HL-60/S4 (cell line): ENCODE measurements around the gene WDR73.
"Not testable (repeated sequence)": the region's sequence is repeated elsewhere in the genome, so short reads cannot be mapped to it uniquely, and the experiment has no call there.

Experiments used
- in situ Hi-C: fragments of 300-500 bp; cut with MboI; formaldehyde crosslinking; loops from 2 replicates; pipeline ENCODE4 v1.14.3; 2022; ENCODE audit warnings: low sequenced_read_pairs

WDR73 gene

DNA sequence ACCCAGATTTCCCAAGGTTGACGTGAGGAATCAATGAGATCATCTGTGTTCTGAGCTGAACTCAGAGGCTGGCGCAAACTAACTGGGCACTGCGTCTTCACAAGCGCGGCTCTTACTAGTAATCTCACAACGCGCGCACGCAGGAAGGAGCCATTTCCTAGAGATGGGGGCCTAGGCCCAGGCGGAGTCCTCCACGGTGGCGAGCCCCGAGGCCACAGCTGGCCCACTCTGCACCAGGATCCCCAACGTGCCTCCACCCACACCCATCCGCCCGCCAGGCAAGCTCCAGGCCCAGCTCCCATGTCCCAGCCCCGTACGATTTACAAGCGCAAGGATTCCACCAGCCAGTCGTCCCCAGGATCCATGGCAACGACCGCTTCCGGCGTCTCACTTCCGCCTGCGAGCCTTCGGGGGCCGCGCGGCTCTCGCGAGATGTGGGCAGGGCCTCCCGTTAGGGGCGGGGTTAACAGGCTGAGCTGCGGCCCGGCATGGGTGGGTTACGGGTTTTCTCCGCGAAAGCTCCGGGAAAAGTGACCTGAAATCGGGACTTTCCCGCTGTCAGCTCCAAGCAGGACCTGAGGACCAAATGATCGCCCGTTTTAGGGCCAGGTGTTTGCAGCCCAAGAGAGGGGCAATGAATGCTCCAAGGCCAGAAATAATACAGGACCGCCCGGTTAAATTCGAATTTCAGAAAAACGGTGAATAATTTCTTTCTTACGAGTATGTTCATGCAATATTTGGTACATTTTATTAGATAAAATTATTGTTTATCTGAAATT, at the start of gene WDR73:
Gene WDR73 (minus strand): TSS at position 374 of the 779 bp plus-strand sequence. CDS start 9 bp downstream, at position 365.
- in situ Hi-C loops: no loop called here

DNA sequence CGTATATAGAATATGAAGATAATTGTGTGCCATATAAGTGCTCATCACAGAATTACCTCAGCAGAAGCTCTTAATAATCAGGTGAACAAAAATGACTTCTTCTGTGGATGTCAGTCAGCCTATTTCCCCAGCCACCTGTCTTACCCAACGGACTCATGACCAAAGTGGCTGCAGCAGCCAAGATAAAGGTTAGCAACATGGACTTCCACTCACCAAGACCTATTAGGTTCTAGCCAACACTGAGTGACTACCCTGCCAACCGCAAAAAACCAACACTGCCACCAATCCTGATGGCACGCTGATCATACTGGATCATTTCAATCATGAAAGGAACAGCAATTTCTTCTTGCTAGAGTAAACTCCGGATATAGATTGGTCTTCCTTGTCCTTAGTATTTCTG, 49.7 kb upstream of the WDR73 start:
- in situ Hi-C loops: no loop called here

DNA sequence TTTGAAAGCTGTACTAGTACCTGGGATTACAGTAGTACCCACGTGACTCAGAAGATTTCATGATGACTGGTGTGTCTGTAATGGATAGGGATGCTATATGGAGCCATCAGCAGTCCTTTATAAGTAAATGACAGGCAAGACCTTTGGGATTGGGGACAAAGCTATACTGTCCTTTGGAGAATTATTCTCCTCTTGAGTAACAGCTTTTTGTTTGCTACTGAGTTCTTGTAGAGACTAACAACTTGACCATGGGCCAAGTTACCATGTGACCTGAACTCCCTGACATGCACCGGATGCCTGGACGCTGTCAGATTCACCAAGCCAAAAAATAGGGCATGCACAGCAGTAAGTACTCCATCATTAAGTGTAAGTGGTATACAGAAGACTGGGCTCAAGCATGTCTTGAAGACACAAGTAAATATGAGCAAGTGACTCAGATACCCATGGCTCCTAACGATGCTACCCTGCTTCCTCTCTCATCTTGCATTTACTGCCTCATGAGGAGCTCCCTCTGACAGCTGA, 48.9 kb upstream of the WDR73 start:
- in situ Hi-C loops: no loop called here

DNA sequence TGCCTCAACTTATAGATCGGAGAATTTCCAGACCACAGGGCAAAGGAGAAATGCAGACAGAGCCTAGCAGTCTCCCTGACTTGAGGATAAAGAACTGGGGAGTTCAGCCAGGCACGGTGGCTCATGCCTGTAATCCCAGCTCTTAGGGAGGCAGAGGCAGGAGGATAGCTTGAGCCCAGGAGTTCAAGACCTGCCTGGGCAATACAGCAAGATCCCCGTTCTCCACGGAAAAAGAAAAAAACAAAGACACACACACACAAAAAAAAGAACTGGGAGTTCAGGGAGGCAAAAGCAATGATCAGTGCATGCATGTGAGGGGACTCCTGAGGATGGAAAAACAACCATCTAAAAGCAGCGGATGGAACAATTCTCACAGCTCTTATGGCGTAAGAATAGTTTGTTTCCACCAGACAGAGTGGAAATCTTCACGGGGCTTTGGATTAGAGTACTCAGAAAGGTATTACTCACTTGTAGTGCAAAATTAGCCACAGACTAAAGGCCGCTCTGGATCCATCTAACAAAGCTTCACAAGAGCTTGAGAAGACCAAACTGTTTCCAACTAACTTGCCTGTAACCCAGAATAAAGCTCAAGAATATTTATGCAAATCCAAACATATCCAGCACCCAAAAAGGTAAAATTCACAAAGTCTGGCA, 45.6 kb upstream of the WDR73 start:
- in situ Hi-C loops: no loop called here

GRCh38 chr15:84697236-84697990, 43.3 kb upstream of the WDR73 start:
- in situ Hi-C loops: no loop called here

GRCh38 chr15:84696757-84697156, 42.7 kb upstream of the WDR73 start:
- in situ Hi-C loops: no loop called here

GRCh38 chr15:84690342-84690741, 36.3 kb upstream of the WDR73 start:
- in situ Hi-C loops: no loop called here

GRCh38 chr15:84689858-84690257, 35.8 kb upstream of the WDR73 start:
- in situ Hi-C loops: no loop called here

DNA sequence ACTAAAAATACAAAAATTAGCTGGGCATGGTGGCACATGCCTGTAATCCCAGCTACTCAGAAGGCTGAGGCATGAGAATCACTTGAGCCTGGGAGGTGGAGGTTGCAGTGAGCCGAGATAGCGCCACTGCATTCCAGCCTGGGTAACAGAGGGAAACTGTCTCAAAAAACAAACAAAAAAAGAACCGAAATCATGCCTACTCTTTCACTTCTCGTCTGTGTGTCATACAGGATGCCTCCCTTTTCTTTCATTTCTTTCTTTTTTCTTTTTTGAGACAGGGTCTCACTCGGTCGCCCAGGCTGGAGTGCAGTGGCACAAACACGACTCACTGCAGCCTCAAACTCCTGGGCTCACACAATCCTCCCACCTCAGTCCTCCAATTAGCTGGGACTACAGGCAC, 32.4 kb upstream of the WDR73 start:
- in situ Hi-C loops: not testable (repeated sequence)

DNA sequence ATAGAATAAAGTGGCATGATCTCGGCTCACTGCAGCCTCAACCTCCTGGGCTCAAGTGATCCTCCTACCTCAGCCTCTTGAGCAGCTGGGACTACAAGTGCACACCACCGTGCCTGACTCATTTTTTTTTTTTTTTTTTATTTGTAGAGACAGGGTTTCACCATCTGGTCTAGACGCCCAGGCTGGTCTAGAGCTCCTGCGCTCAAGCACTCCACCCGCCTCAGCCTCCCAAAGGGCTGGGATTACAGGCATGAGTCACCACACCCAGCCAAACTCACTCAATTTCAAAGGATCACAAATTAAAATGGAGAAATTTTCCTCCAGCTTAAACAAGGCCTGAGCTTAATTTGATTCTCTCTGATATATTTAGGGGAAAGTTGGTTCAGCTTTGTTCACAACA, 31.2 kb upstream of the WDR73 start:
- in situ Hi-C loops: no loop called here

- in situ Hi-C loops: no loop called here
Observed at GRCh38 chr15:84684092-84684491, 30.0 kb upstream of the WDR73 start.

GRCh38 chr15:84681831-84682230, 27.7 kb upstream of the WDR73 start:
- in situ Hi-C loops: no loop called here

- in situ Hi-C loops: no loop called here
Observed at GRCh38 chr15:84671211-84671610, 17.1 kb upstream of the WDR73 start.

- in situ Hi-C loops: no loop called here
Observed at GRCh38 chr15:84669726-84670125, 15.6 kb upstream of the WDR73 start.

DNA sequence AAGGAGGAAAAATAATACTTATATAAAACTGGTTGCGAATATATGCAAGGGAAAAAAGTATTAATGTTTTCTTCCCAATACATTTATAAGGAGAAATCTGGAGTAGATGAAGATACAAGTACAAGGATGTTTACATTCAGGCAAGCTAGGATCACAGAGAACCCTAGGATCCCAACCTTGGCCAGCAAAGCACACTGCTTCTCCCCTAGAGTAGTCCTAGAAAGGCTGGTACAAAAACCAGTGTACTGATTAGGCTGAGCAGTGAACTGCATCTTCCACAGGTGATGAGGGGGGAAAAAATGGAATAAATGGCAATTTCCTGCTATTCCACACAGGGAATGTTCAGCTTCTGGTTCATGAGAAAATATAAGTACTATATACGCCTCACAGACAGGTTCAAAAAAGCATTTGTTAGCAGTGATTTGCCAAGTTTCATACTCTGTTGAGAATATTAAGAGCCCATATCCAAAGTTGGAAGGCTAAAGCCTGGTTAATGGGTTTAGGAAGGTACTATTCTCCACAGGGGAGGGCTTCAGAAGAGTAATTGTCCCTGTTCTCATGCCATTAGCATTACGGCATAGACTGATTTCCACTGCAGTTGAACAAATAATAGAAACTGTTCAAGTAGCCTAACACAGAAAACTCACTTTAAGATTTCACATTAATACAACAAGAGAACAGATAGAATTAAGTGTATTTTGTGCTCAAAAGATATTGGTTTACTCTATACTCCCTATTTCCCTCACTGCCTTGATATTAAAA, 14.3 kb upstream of the WDR73 start:
- in situ Hi-C loops: no loop called here

DNA sequence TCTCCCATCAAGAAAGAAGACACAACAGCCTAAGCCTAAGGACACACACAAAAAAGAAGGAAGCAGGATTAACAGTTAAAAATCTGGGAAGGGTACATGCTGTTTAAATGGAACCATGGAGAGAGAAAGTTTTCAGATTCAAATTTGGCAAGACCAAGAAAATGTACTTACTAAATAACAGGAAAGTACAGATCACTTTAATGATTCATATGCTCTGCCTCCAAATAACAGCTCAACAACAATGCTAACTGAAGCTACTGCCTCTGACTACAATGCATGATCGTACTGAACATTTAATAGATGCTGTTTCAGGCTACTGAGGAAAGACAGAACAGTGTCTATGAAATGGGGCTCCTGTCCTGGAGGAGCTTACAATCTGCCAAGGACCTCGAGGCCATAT, 12.3 kb upstream of the WDR73 start:
- in situ Hi-C loops: no loop called here

- in situ Hi-C loops: no loop called here
Observed at GRCh38 chr15:84661001-84661400, 6.9 kb upstream of the WDR73 start.

DNA sequence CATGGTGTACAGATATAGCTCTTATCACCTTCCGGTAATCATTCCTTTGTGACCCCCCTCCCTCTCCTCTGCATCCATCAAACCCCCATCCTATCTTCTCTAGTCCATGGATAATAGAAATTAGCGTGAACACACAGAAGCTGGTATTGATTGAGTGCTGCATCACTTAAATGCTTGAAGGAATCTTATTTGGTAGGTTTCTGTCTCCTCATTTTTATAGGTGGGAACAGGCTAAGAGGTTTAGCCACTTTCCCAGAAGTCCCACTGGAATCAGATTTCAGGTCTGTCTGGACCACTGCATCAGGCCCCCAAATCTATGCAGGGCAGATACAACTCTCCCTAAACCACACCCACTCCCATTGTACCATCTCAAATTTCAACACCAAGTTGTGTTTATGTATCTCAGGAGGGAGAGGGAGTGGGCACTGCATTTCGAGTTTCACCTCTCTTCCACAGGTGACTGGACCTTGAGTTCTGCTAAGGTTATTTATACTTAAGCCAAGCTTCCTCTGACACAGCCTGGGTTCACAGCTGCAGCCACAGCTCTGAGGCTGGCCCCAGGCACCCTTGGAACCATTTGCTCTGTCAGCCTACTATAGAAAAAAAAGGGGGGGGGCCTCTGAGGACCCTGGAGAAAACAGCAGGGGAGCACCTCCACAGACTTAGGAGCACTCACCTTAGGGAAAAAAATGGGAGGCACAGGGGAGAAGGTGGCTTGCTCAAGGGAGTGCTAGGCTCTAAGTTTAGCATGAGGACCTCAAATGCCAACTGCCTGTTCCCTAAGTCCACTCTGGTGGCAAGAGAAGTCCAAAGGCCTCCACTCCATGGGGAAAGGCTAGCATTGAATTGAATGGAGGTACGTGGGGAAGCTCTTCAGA, 6.1 kb upstream of the WDR73 start:
- in situ Hi-C loops: no loop called here

DNA sequence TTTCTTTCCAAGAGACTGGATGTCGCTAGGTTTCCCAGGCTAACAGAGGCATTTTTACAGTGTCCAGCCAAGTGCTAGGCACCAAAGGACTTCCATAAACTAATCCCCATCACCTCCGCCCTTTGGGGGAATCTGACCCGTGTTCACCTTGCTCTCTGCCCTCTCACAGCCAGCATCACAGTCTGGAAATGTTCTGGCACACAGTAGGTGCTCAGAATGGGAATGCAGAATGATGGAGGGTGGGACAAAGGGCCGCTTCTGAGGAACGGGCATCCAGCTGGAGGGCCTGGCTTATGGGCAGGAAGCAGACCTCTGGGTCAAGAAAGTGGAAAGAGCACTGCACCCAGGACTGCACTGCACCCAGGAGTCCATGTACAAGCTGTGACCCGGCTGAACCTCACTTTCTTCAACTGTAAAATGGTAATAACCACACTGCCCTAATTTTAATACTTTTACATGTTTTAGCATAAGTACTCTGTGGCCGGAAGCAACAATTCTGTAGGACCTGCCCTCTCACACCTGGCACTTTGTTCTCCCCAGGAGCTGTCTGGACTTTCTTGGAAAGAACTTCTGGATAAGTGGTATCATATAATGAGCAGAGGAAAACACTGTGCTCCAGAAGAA, 4.8 kb upstream of the WDR73 start:
- in situ Hi-C loops: no loop called here
